ENCODE results near the gene DPH7. TPM values are rescaled to one million over a fixed set of nuclear protein-coding genes. Genes with fewer than 3 reads are reported as not detected.
"Not testable (repeated sequence)": the region's sequence is repeated elsewhere in the genome, so short reads cannot be mapped to it uniquely, and the experiment has no call there.

Gene DPH7
- total RNA-seq: 10 to 100 TPM; 34.1 to 37.7 (median 35.2) TPM

DNA sequence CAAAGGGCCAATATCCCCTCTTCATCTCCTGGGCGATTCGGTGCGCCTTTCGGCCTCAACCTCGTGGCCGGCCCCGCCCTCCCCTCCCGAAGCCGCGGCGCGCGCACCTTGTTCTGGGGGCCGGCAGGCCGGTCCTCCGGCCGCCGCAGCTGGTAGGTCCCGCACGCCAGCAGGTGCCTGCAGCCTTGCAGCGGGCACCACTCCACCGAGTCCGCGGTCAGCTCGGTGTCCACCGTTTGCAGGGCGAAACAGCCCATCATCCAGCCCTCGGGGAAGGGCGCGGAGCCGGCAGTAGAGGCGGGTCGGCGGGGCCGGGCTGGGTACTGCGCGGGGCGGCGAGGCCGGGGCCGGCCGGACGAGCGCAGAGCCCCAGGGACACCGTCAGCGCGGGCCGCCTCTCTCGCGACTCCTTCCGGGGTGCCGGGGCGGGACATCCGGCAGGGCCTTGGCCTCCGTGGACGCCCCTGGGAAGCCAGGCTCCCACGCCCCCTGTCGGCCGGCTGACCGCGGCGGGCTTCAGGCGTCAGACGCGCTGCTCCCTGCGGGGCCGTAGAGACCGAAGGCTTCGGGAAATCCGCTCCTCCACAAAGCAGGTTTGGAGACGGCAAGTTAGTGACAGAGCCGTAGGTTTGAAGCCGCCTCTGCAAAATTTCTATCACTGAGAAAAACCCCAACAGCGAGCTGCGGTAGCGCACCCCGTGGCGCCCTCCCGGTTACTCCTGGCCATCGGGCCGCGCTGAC, at the start of gene DPH7:
Gene DPH7 (minus strand): TSS at position 408 of the 741 bp plus-strand sequence. CDS start 148 bp downstream, at position 260.
- H3K9me3 Mint-ChIP-seq: no peaks in the 10 kb centered on the region
- H3K4me1 Mint-ChIP-seq (ENCODE audit: low read depth): peaks cover 33% of the 10 kb centered on the region
- ATAC-seq (peak; percentile 98 to 99), DNase-seq (peak; percentile 94)
- H3K27me3 Mint-ChIP-seq (ENCODE audit: low read depth): no peaks in the 10 kb centered on the region
- peak within 1 kb of the TSS; percentile 86 for H3K4me3 Mint-ChIP-seq
- H3K36me3 Mint-ChIP-seq (ENCODE audit: insufficient read depth): peaks cover 20% of the 10 kb centered on the region

DNA sequence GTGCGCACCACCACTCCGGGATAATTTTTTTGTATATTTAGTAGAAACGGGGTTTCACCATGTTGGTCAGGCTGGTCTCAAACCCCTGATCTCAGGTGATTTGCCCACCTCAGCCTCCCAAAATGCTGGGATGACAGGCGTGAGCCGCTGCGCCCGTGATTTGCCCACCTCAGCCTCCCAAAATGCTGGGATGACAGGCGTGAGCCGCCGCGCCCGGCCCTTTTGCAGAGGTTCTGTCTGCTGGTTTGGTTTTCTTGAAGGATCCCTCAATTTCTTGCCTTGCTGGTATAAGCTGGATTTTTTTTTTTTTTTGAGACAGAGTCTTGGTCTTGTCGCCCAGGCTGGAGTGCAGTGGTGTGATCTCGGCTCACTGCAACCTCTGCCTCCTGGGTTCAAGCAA, 48.7 kb upstream of the DPH7 start:
- DNase-seq; H3K27me3 Mint-ChIP-seq (ENCODE audit: low read depth); H3K9me3 Mint-ChIP-seq; ATAC-seq; H3K36me3 Mint-ChIP-seq (ENCODE audit: insufficient read depth); H3K4me3 Mint-ChIP-seq: not testable (repeated sequence)
- H3K4me1 Mint-ChIP-seq (ENCODE audit: low read depth): peaks cover 60% of the 10 kb centered on the region

DNA sequence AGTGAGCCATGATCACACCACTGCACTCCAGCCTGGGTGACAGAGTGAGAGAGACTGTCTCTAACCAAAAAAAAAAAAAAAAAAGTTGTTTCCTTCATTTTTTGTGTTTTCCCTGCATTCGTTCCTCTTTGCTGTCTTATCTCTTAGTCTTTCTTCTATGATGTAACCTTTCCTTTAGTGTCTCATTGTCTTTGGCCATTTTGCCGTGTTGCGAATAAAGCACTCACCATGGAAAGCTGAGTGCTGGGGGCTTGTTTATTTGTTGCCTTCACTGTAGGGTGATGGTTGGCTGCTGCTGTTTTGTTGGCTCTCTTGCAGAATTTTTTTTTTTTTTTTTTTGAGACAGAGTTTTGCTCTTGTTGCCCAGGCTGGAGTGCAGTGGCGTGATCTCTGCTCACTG, 47.7 kb upstream of the DPH7 start:
- Mint-ChIP-seq H3K27me3 (ENCODE audit: low read depth) (no peaks in the 10 kb centered on the region), H3K4me3 (no peak overlapping the region), H3K36me3 (ENCODE audit: insufficient read depth) (peaks cover 4% of the 10 kb centered on the region), H3K9me3 (no peaks in the 10 kb centered on the region), H3K4me1 (ENCODE audit: low read depth) (peaks cover 59% of the 10 kb centered on the region)
- no peak for ATAC-seq
- DNase-seq: no peak

DNA sequence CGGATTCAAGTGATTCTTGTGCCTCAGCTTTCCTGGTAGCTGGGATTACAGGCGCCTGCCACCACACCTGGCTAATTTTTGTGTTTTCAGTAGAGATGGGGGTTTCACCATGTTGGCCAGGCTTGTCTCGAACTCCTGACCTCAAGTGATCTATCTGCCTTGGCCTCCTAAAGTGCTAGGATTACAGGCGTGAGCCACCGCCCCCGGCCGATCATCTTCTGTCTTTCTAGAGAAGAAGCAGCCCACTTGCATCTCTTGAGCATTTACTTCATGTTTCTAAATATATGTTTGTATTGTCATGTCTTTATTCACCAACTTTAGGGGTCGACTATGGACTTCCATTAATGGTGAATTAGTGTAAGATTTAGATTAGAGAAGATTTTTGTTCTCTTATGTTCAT, 43.5 kb upstream of the DPH7 start:
- not testable (repeated sequence) for H3K36me3 Mint-ChIP-seq (ENCODE audit: insufficient read depth); ATAC-seq; H3K9me3 Mint-ChIP-seq; H3K4me3 Mint-ChIP-seq; DNase-seq; H3K27me3 Mint-ChIP-seq (ENCODE audit: low read depth)
- H3K4me1 Mint-ChIP-seq (ENCODE audit: low read depth): peaks cover 56% of the 10 kb centered on the region

DNA sequence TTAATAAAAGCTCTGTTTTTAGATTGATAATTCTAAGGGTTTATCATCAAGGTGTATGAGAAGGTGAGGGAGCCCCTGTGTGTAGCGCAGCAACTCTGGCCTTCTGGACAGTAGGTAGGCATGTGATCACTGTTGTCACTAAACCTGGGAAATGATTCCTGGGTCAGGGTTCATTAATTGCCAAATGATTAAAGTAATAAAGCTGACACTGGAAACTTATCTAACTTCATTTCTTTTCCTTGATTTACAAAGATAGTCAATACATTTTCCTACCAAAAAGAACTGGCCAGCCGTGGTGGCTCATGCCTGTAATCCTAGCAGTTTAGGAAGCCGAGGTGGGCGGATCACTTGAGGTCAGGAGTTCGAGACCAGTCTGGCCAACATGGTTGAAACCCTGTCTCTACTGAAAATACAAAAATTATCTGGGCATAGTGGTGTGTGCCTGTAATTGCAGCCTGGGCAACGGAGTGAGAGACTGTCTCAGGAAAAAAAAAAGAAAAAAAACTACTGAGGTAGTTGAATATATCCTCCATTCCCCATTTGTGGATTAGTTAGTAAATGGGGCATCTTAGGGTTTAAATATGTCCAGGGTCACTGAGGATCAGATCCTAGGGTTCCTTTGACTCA, 42.5 kb upstream of the DPH7 start:
- Mint-ChIP-seq H3K4me3 (peak overlapping the region; percentile 37), H3K27me3 (ENCODE audit: low read depth) (no peaks in the 10 kb centered on the region), H3K4me1 (ENCODE audit: low read depth) (peaks cover 53% of the 10 kb centered on the region), H3K9me3 (no peaks in the 10 kb centered on the region), H3K36me3 (ENCODE audit: insufficient read depth) (peaks cover 9% of the 10 kb centered on the region)
- ATAC-seq (no peak), DNase-seq (no peak)

DNA sequence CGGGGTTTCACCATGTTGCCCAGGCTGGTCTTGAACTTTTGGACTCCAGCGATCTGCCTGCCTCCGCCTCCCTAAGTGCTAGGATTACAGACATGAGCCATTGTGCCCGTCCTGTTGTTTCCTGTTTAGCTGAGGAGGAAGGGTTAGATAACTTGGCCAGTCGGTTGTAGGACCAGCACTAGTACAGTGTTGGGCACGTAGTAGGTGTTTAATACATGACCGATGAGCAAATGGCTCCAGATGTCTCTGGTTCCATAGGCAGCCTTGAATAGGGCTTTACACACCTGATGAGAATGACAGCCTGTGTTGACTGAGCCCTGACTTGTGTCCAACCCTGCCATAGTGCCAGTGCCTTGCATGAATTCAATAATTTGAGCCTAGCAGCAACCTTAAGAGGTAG, 41.9 kb upstream of the DPH7 start:
- ATAC-seq: no peak
- Mint-ChIP-seq H3K4me3 (peak overlapping the region; percentile 37), H3K36me3 (ENCODE audit: insufficient read depth) (peaks cover 9% of the 10 kb centered on the region), H3K9me3 (no peaks in the 10 kb centered on the region), H3K27me3 (ENCODE audit: low read depth) (no peaks in the 10 kb centered on the region), H3K4me1 (ENCODE audit: low read depth) (peaks cover 52% of the 10 kb centered on the region)
- DNase-seq: no peak

DNA sequence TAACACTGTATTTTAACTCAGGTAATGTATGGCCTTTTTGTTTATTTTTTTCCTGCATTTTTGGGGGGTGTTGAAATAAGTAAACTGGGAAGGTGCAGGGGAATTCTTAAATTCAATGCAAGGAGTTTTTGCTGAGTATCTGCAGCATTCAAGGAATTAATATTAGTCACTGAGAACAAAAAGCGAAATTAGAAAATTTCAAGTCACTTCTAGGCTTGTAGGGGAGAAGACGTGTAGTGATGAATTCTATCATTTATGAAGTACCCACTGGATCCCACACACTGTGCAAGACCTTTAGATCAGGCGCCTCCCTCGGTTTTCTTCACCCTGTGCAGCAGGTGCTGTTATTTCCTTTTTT, 41.3 kb upstream of the DPH7 start:
- peak overlapping the region; percentile 89 for H3K4me3 Mint-ChIP-seq
- ATAC-seq (no peak), DNase-seq (no peak)
- H3K9me3 Mint-ChIP-seq: no peaks in the 10 kb centered on the region
- peaks cover 47% of the 10 kb centered on the region for H3K4me1 Mint-ChIP-seq (ENCODE audit: low read depth)
- peaks cover 7% of the 10 kb centered on the region for H3K36me3 Mint-ChIP-seq (ENCODE audit: insufficient read depth)
- no peaks in the 10 kb centered on the region for H3K27me3 Mint-ChIP-seq (ENCODE audit: low read depth)

DNA sequence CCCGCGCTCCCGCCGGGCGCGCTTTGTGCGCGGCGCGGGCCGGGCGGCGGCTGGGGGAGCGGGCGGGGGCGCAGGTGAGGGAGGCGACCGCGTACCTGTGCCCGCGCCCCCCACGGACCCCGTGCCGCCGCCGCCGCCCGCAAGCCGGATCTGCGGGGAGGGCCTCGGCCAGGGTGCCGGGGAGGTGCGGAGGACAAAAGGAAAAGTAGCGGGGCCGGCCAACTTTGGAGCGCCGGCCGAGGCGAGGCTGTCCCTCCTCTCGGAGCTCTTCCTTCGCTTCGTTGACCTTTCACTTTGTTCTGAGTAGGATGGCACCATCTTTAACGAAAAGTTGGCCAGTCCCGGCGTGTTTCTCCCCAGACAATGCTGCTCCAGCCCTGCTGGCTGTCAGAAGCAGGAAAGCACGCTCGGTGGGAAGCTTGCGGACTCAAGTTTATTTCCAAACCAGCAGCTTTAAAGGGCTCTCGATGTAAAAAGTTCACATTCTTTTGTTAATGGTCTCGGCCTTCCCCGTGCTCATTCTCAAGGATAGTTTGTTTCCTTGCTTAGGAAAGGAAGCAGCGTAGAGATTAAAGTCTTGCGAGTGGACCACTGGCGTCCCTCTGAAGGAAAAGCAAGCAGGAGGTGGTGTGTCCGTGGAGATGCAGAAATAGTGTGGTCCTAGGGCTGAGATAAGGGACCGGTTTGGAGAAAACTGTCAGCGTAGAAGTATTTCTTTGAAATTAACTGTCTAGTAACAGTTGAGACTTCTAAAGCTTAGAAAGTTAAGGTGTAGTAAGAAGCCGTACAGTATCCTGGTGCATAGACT, 40.7 kb upstream of the DPH7 start:
- DNase-seq (no peak), ATAC-seq (peak; percentile 4 to 10)
- Mint-ChIP-seq H3K27me3 (ENCODE audit: low read depth) (no peaks in the 10 kb centered on the region), H3K36me3 (ENCODE audit: insufficient read depth) (peaks cover 7% of the 10 kb centered on the region), H3K4me1 (ENCODE audit: low read depth) (peaks cover 46% of the 10 kb centered on the region), H3K4me3 (peak overlapping the region; percentile 89), H3K9me3 (no peaks in the 10 kb centered on the region)

DNA sequence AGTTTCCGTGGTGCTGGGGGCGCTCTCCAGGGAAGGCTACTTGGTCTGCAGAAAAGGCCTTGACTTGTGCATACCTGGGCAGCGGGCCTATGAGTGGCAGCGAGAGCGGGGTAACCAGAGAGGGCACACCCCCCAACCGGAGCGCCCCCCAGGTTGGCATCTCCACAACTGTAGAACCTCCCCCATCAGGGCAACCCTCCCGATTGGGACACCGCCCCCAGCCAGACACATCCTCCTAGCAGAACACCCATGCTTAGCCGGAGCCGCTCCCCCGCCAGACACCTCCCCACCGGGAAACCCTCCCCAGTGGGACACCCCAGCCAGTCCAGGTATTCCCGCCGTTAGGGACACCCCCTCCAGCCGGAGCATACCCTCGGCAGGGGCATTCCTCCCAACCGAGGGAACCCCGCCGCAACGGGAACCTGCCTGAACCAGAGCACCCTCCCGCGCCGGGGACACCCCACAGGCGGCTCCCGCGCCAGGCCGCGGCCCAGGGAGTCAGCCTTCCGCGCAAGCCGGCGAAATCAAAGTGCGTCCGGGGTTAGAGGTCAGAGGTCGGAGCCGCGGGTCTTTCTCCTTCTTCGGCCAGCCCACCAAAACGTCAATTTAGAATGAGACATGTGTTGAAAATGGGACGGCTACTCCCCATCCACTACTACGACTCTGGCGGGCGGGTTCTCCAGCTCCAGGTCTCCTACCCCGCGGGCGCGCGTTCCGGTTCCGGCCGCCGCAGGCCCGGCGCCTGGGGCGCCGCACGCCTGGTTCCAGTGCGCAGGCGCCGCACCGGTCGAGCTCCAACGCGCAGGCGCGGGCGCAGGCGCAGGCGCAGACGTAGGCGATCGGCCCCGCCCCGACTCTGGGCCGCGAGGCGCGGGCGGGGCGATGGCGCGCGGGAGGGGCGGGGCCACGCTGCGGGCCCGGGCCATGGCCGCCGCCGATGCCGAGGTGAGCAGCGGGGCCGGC, 39.7 kb upstream of the DPH7 start, which contains the start of gene EHMT1:
Gene EHMT1 (plus strand): TSS at position 901 of the 963 bp plus-strand sequence. CDS start 24 bp downstream, at position 925.
- Mint-ChIP-seq H3K36me3 (ENCODE audit: insufficient read depth) (peaks cover 5% of the 10 kb centered on the region), H3K9me3 (no peaks in the 10 kb centered on the region), H3K27me3 (ENCODE audit: low read depth) (no peaks in the 10 kb centered on the region), H3K4me1 (ENCODE audit: low read depth) (peaks cover 42% of the 10 kb centered on the region), H3K4me3 (peak within 1 kb of the TSS; percentile 89)
- peak; percentile 84 to 88 for ATAC-seq
- DNase-seq: peak; percentile 87

DNA sequence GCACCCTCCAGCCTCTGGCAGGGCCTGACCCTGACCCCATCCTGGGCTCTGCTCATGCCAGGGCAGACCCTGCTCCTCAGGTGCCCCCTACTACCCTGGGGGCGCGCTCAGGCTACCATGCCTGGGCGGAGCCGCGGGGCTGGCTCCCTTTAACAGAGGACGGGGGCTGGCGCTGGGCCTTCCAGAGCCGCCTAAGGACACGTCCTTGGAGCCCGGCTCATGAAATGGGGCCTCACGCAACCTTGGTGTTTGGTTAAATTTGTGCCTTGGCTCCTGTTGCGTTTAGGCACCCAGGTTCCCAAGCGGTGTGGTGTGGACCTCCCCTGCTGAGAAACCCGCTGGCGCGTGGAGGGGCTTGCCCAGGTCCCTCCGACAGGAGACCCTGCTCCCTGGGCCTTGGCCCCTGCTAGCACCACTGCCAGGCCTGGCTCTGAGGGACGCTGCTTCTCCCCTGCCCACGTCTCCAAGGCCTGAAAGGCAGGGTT, 36.7 kb upstream of the DPH7 start:
- H3K4me3 Mint-ChIP-seq: no peak overlapping the region
- no peak for DNase-seq
- no peak for ATAC-seq

DNA sequence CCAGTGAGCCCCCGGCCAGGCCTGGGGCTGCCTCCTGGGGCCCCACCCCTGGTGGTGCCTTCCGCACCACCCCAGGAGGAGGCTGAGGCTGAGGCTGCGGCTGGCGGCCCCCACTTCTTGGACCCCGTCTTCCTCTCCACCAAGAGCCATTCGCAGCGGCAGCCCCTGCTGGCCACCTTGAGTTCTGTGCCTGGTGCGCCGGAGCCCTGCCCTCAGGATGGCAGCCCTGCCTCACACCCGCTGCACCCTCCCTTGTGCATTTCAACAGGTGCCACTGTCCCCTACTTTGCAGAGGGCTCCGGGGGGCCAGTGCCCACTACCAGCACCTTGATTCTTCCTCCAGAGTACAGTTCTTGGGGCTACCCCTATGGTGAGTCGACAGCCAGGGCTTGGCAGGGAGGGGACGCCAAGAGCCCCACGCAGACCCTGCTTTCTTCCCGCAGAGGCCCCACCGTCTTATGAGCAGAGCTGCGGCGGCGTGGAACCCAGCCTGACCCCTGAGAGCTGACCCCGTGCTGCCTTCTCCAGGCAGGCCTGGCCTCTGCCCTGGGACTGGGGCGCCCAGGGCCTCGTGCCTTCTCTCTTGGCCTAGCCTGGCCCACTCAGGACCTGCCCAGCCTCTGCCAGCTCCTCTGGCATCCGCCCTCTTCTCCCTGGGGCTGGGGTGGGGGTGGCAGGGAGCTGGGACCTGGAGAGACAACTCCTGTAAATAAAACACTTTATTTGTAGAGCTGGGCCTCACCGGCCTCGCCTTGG, 36.1 kb upstream of the DPH7 start:
- no peak for DNase-seq
- peaks cover 36% of the 10 kb centered on the region for H3K4me1 Mint-ChIP-seq (ENCODE audit: low read depth)
- no peak overlapping the region for H3K4me3 Mint-ChIP-seq
- no peaks in the 10 kb centered on the region for H3K9me3 Mint-ChIP-seq
- H3K27me3 Mint-ChIP-seq (ENCODE audit: low read depth): no peaks in the 10 kb centered on the region
- no peak for ATAC-seq
- H3K36me3 Mint-ChIP-seq (ENCODE audit: insufficient read depth): peaks cover 3% of the 10 kb centered on the region

More for the DNA sequence above, 36.7 kb upstream of the DPH7 start:
- H3K4me1 Mint-ChIP-seq (ENCODE audit: low read depth): peaks cover 40% of the 10 kb centered on the region
- no peaks in the 10 kb centered on the region for H3K9me3 Mint-ChIP-seq
- peaks cover 3% of the 10 kb centered on the region for H3K36me3 Mint-ChIP-seq (ENCODE audit: insufficient read depth)
- H3K27me3 Mint-ChIP-seq (ENCODE audit: low read depth): no peaks in the 10 kb centered on the region

DNA sequence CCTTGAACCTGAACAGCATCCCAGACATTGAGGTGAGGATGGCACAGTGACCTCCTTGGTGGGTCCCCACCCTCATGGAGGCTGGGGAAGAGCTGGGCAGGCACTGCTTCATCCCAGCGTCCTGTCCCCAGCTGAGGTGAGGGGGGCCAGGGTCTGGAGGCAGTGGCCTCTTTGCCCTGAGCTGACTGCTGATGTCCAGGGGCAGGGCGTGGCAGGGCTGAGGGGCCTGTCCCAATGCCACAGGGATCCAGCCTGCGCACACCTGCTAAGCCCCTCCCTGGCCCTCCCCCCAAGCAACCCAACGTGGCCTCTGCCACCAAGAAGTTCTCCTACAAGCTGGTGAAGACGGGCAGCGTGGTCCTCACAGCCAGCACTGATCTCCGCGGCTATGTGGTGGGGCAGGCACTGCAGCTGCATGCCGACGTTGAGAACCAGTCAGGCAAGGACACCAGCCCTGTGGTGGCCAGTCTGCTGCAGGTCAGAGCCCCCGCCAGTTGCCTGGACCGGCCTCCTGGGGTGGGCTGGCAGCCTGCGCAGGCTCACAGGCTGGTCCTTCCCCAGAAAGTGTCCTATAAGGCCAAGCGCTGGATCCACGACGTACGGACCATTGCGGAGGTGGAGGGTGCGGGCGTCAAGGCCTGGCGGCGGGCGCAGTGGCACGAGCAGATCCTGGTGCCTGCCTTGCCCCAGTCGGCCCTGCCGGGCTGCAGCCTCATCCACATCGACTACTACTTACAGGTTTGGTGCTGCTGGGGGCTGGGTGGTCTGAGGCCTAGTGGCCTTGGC, 35.2 kb upstream of the DPH7 start:
- no peak for DNase-seq
- Mint-ChIP-seq H3K36me3 (ENCODE audit: insufficient read depth) (peaks cover 3% of the 10 kb centered on the region), H3K4me3 (no peak overlapping the region), H3K9me3 (no peaks in the 10 kb centered on the region), H3K27me3 (ENCODE audit: low read depth) (no peaks in the 10 kb centered on the region), H3K4me1 (ENCODE audit: low read depth) (peaks cover 32% of the 10 kb centered on the region)
- ATAC-seq: no peak
